Progenitor cell of endocrine pancreas (in vitro differentiated cells): ENCODE results near the gene TCTN3. TPM values are rescaled to one million over a fixed set of nuclear protein-coding genes. Genes with fewer than 3 reads are reported as not detected.

Source experiments
- DNase-seq: peaks from one replicate; pipeline ENCODE4 v3.0.0; 2021; ENCODE audit warnings: low spot score; ENCODE audit not compliant: unreplicated experiment
- H3K27ac Mint-ChIP-seq: 2 replicates; pipeline ENCODE4 v1.8.0; 2021; ENCODE audit warnings: mild to moderate bottlenecking, moderate library complexity, mixed read lengths
- H3K27me3 Mint-ChIP-seq: 2 replicates; pipeline ENCODE4 v1.8.0; 2021; ENCODE audit warnings: mixed read lengths
- H3K36me3 Mint-ChIP-seq: 2 replicates; pipeline ENCODE4 v1.8.0; 2022; ENCODE audit warnings: mixed read lengths; ENCODE audit not compliant: insufficient read depth
- H3K4me1 Mint-ChIP-seq: 2 replicates; pipeline ENCODE4 v1.8.0; 2021; ENCODE audit warnings: low read depth, mixed read lengths
- H3K4me3 Mint-ChIP-seq: 2 replicates; pipeline ENCODE4 v1.8.0; 2021; ENCODE audit warnings: low read depth, mild to moderate bottlenecking, moderate library complexity, mixed read lengths
- H3K9me3 Mint-ChIP-seq: 2 replicates; pipeline ENCODE4 v1.8.0; 2021; ENCODE audit warnings: low read depth, mixed read lengths
- total RNA-seq: library from RNA; stranded (reverse); gene quantifications from 2 replicates; pipeline ENCODE4 v1.2.1, GENCODE V29; 2021
- TF ChIP-seq, protein P1 (sequence below): fragments of 200-600 bp; sonication (generic); IDR thresholded peaks from one replicate; pipeline ENCODE4 v1.5.0; 2021; ENCODE audit warnings: antibody characterized with exemption, mild to moderate bottlenecking; ENCODE audit not compliant: unreplicated experiment

Gene TCTN3
- total RNA-seq, 1 donor from 2014 or later, result 61.8 TPM

GRCh38 chr10:95716866-95717265, 23.1 kb upstream of the TCTN3 start:
- H3K4me3 Mint-ChIP-seq, result no peak overlapping the region
- no peak for DNase-seq
- H3K27ac Mint-ChIP-seq, result no peak overlapping the region
- no peaks in the 10 kb centered on the region for H3K9me3 Mint-ChIP-seq
- no peaks in the 10 kb centered on the region for H3K4me1 Mint-ChIP-seq
- TF ChIP-seq, protein P1, sequence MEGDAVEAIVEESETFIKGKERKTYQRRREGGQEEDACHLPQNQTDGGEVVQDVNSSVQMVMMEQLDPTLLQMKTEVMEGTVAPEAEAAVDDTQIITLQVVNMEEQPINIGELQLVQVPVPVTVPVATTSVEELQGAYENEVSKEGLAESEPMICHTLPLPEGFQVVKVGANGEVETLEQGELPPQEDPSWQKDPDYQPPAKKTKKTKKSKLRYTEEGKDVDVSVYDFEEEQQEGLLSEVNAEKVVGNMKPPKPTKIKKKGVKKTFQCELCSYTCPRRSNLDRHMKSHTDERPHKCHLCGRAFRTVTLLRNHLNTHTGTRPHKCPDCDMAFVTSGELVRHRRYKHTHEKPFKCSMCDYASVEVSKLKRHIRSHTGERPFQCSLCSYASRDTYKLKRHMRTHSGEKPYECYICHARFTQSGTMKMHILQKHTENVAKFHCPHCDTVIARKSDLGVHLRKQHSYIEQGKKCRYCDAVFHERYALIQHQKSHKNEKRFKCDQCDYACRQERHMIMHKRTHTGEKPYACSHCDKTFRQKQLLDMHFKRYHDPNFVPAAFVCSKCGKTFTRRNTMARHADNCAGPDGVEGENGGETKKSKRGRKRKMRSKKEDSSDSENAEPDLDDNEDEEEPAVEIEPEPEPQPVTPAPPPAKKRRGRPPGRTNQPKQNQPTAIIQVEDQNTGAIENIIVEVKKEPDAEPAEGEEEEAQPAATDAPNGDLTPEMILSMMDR, result no peak
- H3K27me3 Mint-ChIP-seq, result no peaks in the 10 kb centered on the region
- H3K36me3 Mint-ChIP-seq, result no peaks in the 10 kb centered on the region

- Mint-ChIP-seq H3K4me3 (no peak overlapping the region), H3K27ac (no peak overlapping the region), H3K4me1 (no peaks in the 10 kb centered on the region), H3K9me3 (no peaks in the 10 kb centered on the region), H3K36me3 (no peaks in the 10 kb centered on the region), H3K27me3 (no peaks in the 10 kb centered on the region)
- TF ChIP-seq, protein P1, result no peak
- no peak for DNase-seq
Observed at GRCh38 chr10:95716466-95716865, 22.7 kb upstream of the TCTN3 start.

DNA sequence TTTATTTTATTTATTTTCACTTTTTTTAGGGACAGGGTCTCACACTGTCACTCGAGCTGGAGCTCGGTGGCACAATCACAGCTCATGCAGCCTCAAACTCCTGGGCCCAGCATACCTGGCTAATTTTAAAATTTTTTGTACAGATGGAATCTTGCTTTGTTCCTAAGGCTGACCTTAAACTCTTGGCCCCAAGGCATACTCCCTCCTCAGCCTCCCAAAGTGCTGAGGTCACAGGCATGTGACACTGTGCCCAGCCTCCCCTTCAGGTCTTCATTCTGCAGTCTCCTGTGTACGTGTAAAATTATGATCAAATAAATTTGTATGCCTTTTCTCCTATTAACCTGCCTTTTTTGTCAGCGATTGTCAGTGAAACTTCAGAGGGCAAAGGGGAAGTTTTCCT, 17.8 kb upstream of the TCTN3 start:
- H3K27me3 Mint-ChIP-seq, result no peaks in the 10 kb centered on the region
- DNase-seq, result no peak
- no peaks in the 10 kb centered on the region for H3K9me3 Mint-ChIP-seq
- no peaks in the 10 kb centered on the region for H3K36me3 Mint-ChIP-seq
- H3K4me1 Mint-ChIP-seq, result no peaks in the 10 kb centered on the region
- H3K27ac Mint-ChIP-seq, result no peak overlapping the region
- no peak overlapping the region for H3K4me3 Mint-ChIP-seq
- TF ChIP-seq, protein P1, result no peak

DNA sequence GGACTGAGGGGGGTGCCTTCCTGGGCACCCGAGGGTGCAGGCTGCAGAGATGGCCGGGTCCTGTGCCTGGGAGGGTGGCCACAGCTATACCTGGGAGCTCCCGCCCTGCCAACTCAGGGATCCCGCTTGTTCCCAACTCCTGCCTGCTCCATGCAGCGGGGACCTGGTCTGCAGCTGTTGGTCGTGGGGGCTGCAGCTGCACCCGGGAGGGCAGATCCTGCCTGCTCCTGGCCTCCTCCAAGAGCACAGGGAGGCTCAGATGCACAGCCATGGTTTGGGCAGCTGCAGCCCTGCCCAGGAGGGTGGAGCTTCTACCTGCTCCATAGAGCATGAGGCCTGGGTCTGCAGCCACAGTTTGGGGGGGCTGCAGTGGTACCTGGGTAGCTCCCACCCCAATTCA, 13.3 kb upstream of the TCTN3 start:
- Mint-ChIP-seq H3K27me3 (no peaks in the 10 kb centered on the region), H3K27ac (no peak overlapping the region), H3K4me1 (no peaks in the 10 kb centered on the region), H3K4me3 (no peak overlapping the region), H3K9me3 (no peaks in the 10 kb centered on the region), H3K36me3 (no peaks in the 10 kb centered on the region)
- TF ChIP-seq, protein P1, result no peak
- DNase-seq, result no peak

GRCh38 chr10:95706573-95706972, 12.8 kb upstream of the TCTN3 start:
- Mint-ChIP-seq H3K4me3 (no peak overlapping the region), H3K27ac (no peak overlapping the region), H3K36me3 (no peaks in the 10 kb centered on the region), H3K27me3 (no peaks in the 10 kb centered on the region), H3K9me3 (no peaks in the 10 kb centered on the region), H3K4me1 (no peaks in the 10 kb centered on the region)
- DNase-seq, result no peak
- TF ChIP-seq, protein P1, result no peak
